HG03565 (cell line): Measurements from ENCODE around the gene HUS1.
"Not testable (repeated sequence)": the region's sequence is repeated elsewhere in the genome, so short reads cannot be mapped to it uniquely, and the experiment has no call there.

Experiments
- ATAC-seq: cut with Tn5 transposase; IDR thresholded peaks from one replicate; pipeline ENCODE4 v1.9.1; 2021; ENCODE audit warnings: mild to moderate bottlenecking, moderate library complexity; ENCODE audit not compliant: unreplicated experiment

Gene HUS1

GRCh38 chr7:47980648-47981047, 1.2 kb upstream of the HUS1 start:
- ATAC-seq, result not testable (repeated sequence)

GRCh38 chr7:47979832-47980181, 392 bp upstream of the HUS1 start:
- no peak for ATAC-seq

GRCh38 chr7:47978790-47979144, 648 bp downstream of the HUS1 start:
- no peak for ATAC-seq

DNA sequence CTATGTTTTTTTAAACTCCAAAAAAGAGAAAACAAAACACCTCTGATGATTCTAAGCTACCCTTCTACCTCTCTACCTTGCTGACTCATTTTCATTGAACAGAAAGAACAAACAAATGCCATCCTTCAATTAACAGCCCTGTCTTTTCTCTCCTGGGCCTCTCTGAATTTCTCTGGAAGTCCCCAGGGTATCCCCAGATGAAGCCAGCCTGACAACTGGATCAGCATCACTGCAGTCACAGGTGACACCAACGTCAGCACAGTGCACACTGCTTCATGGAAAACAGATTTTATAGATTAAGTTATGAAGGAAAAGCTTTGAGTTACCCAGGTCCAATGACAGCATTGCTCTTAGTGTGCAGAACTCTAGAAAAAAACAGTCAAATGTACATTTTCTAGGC, 5.7 kb downstream of the HUS1 start:
- ATAC-seq, result no peak

GRCh38 chr7:47970761-47971160, 8.7 kb downstream of the HUS1 start:
- no peak for ATAC-seq

- ATAC-seq, result peak; percentile 57
Observed at GRCh38 chr7:47968847-47969774, 10.3 kb downstream of the HUS1 start.

- ATAC-seq, result no peak
Observed at GRCh38 chr7:47967708-47968107, 11.7 kb downstream of the HUS1 start.

DNA sequence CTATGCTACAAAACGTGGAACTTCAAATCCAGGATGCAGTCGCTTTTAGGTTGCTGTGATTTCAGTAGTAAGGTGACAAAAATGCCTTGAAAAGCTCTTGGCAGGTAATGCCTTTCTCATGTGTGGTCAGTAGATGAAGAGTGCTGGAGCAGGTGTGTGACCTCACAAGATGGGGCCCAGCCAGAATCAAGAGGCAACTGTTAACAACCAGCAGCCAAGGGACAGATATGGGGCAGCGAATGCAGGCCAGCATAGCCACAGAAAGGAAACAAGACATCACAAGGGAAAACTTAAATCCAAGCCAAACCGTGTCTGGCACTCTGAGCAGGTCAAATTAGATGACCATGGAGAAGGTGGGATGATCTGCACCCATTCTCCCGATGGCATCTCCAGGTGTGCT, 12.3 kb downstream of the HUS1 start:
- ATAC-seq, result no peak

- no peak for ATAC-seq
Observed at GRCh38 chr7:47965456-47965855, 14.0 kb downstream of the HUS1 start.

DNA sequence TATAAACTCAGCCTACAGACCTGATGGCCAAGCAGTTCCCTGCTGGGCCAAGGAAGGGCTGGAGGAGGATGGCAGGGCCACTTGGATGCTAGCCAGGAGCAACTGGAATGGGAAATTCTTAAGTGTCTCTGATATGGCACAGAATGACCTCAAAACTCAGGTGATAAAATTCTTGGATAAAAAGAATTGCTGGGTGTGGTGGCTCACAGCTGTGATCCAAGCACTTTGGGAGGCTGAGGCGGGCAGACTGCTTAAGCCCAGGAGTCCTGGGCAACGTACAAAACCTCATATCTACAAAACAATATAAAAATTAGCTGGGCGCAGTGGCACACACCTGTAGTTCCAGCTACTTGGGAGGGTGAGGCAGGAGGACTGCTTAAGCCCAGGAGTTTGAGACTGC, 17.2 kb downstream of the HUS1 start:
- ATAC-seq, result no peak

GRCh38 chr7:47957156-47957555, 22.3 kb downstream of the HUS1 start:
- no peak for ATAC-seq

GRCh38 chr7:47956220-47956619, 23.2 kb downstream of the HUS1 start:
- no peak for ATAC-seq

- ATAC-seq, result peak; percentile 63
Observed at GRCh38 chr7:47954231-47954911, 25.0 kb downstream of the HUS1 start.

GRCh38 chr7:47953822-47954221, 25.6 kb downstream of the HUS1 start:
- ATAC-seq, result peak; percentile 77

DNA sequence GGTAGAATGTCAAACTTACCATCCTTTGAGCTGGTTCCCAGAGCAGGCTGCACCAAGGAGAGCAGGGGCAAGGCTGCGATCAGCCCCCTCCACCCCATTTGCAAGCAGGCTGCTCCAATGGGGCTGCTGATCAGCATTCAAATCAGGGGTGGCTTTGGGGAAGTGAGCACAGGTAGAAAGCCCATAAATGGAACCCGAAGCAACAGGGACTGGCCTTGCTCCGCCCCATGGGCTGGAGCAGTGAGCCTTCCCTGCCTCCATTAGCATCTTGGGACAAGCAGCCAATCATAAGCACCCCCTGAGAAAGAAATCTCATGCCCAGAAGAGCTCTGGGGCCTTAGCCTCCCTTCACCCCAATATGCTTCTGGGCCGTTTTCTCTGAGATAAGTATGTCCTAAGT, 27.2 kb downstream of the HUS1 start:
- ATAC-seq, result no peak

GRCh38 chr7:47951374-47951773, 28.0 kb downstream of the HUS1 start:
- ATAC-seq, result no peak

DNA sequence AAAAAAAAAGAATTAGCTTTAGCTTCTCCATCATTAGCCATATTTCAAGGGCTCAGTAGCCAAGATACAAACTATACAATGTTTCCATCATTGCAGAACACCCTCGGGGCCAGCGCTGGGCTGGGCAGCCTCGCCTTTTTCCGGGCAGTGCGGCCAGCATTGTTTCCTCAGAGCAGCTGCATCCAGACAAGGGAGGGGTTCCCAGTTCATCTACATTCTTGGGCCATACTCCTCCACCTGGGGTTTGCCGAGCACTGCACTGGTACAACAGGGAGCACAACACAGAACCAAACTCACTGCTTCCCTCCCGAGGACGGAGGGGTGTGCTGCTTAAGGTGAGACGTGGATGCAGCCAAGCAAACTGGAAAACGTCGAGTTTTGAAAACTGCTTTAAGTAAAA, 28.7 kb downstream of the HUS1 start:
- no peak for ATAC-seq

GRCh38 chr7:47949703-47950102, 29.7 kb downstream of the HUS1 start:
- ATAC-seq, result no peak

- ATAC-seq, result no peak
Observed at GRCh38 chr7:47948141-47948790, 31.1 kb downstream of the HUS1 start, which contains the start of gene PKD1L1. PKD1L1 (minus strand) TSS chr7:47948466; CDS start chr7:47948440, 26 bp downstream.

DNA sequence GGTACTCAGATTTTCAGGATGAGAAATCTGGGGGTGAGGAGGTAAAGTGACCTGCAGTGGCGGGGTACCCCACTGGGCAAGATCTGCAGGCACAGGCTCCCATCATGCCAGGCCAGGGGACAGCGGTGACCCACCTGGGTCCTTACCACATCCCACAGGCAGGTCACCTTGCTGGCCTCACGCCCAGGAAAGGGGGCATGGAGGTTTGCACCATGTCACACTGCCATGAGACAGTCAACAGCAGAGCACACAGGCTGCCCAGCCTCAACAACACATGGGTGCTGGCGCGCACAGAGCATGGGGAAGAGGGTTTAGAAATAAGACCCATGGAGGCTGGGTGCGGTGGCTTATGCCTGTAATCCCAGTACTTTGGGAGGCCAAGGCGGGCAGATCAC, 32.1 kb downstream of the HUS1 start:
- no peak for ATAC-seq

DNA sequence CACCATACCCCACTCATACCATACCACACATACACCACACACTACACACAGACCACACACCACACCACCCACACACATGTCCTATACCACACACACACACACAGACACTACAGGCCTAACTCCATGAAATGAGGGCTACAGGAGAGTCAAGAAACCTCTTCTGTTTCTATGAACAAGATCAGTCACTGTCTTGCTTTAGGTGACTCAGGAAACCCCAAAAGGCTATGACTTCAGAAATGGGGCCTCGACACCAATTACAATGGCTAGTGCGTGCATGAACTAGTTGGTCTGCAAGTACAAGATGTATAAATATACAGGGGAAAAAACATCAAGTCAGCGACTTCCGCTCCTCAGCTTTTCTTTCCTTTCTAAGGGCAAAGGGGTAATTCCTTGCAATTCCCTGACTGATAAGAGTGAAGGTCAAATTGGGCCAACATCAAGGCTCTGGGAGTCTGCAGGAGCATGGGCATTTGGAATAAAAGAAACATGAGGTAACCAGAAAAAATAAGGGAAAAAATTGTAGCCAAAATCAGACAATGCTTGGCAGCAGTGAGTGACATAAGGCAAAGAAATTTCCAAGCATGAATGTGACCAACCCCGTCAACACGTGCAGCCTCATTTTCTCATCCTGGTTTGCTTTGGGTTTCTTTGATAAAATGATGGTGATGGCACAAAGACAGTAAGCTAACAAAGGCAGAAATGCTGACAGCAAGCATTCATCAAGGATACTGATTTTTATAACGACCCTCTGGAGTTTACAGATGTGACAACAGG, 32.6 kb downstream of the HUS1 start:
- ATAC-seq, result no peak
